BE2C (cell line): ENCODE results near the gene TMOD2.
A peak's percentile ranks its signal among the peaks of the same experiment; 100 is the strongest.

ENCODE experiments used
- DNase-seq: peaks from one replicate; pipeline ENCODE4 v3.0.0-alpha.2; 2020
- H3K27me3 ChIP-seq: fragments of 250-450 bp; sonication (Bioruptor Pico); 2 replicates; pipeline ENCODE4 v1.5.1; 2020; ENCODE audit warnings: mild to moderate bottlenecking
- H3K36me3 ChIP-seq: fragments of 250-450 bp; sonication (Bioruptor Pico); 2 replicates; pipeline ENCODE4 v1.5.1; 2020; ENCODE audit warnings: mild to moderate bottlenecking
- H3K4me1 ChIP-seq: fragments of 250-450 bp; sonication (Bioruptor Pico); 2 replicates; pipeline ENCODE4 v1.5.1; 2020
- H3K4me3 ChIP-seq: 2 replicates; pipeline ENCODE4 v1.5.1; 2011; ENCODE audit warnings: low read depth, low read length
- H3K9me3 ChIP-seq: fragments of 250-450 bp; sonication (Bioruptor Pico); 2 replicates; pipeline ENCODE4 v1.5.1; 2020
- CTCF ChIP-seq: IDR thresholded peaks from 2 replicates; pipeline ENCODE4 v1.5.1; 2012; ENCODE audit warnings: mild to moderate bottlenecking, low read depth, low read length

The TMOD2 gene

GRCh38 chr15:51799282-51800252, 48.2 kb downstream of the TMOD2 start:
- peaks cover 28% of the 10 kb centered on the region for H3K4me1 ChIP-seq
- TF ChIP-seq CTCF: no peak
- DNase-seq: peak; percentile 44
- H3K4me3 ChIP-seq: no peak overlapping the region
- no peaks in the 10 kb centered on the region for H3K27me3 ChIP-seq
- H3K36me3 ChIP-seq: peaks cover 30% of the 10 kb centered on the region
- H3K9me3 ChIP-seq: no peaks in the 10 kb centered on the region

- Histone ChIP-seq H3K4me1 (peaks cover 28% of the 10 kb centered on the region), H3K4me3 (no peak overlapping the region), H3K36me3 (peaks cover 36% of the 10 kb centered on the region), H3K9me3 (no peaks in the 10 kb centered on the region), H3K27me3 (no peaks in the 10 kb centered on the region)
- TF ChIP-seq CTCF: peak; percentile 96
- peak; percentile 89 for DNase-seq
Measured at GRCh38 chr15:51801391-51801835, 50.0 kb downstream of the TMOD2 start.

GRCh38 chr15:51802593-51802992, 51.2 kb downstream of the TMOD2 start:
- no peak for TF ChIP-seq CTCF
- Histone ChIP-seq H3K4me1 (peaks cover 20% of the 10 kb centered on the region), H3K27me3 (no peaks in the 10 kb centered on the region), H3K9me3 (no peaks in the 10 kb centered on the region), H3K36me3 (peaks cover 42% of the 10 kb centered on the region), H3K4me3 (no peak overlapping the region)
- no peak for DNase-seq

GRCh38 chr15:51803965-51804364, 52.6 kb downstream of the TMOD2 start:
- TF ChIP-seq CTCF: no peak
- Histone ChIP-seq H3K4me3 (no peak overlapping the region), H3K27me3 (no peaks in the 10 kb centered on the region), H3K36me3 (peaks cover 41% of the 10 kb centered on the region), H3K4me1 (peaks cover 11% of the 10 kb centered on the region), H3K9me3 (no peaks in the 10 kb centered on the region)
- DNase-seq: no peak

GRCh38 chr15:51806123-51806522, 54.7 kb downstream of the TMOD2 start:
- no peak for DNase-seq
- Histone ChIP-seq H3K9me3 (no peaks in the 10 kb centered on the region), H3K36me3 (peaks cover 34% of the 10 kb centered on the region), H3K27me3 (no peaks in the 10 kb centered on the region), H3K4me3 (no peak overlapping the region), H3K4me1 (peaks cover 1% of the 10 kb centered on the region; the same call in 1 of the 2 replicates)
- no peak for TF ChIP-seq CTCF

GRCh38 chr15:51809457-51809856, 58.1 kb downstream of the TMOD2 start:
- Histone ChIP-seq H3K4me3 (no peak overlapping the region), H3K36me3 (peaks cover 25% of the 10 kb centered on the region), H3K27me3 (no peaks in the 10 kb centered on the region)

More at GRCh38 chr15:51809457-51809856, 58.1 kb downstream of the TMOD2 start:
- TF ChIP-seq CTCF: no peak
- no peaks in the 10 kb centered on the region for H3K9me3 ChIP-seq
- DNase-seq: no peak
- no peaks in the 10 kb centered on the region for H3K4me1 ChIP-seq
